SK-N-DZ (cell line): Measurements from ENCODE around the gene TOP2B.

Experiments
- DNase-seq: peaks from one replicate; pipeline ENCODE4 v3.0.0-alpha.2; 2015; ENCODE audit warnings: low spot score

Gene TOP2B

DNA sequence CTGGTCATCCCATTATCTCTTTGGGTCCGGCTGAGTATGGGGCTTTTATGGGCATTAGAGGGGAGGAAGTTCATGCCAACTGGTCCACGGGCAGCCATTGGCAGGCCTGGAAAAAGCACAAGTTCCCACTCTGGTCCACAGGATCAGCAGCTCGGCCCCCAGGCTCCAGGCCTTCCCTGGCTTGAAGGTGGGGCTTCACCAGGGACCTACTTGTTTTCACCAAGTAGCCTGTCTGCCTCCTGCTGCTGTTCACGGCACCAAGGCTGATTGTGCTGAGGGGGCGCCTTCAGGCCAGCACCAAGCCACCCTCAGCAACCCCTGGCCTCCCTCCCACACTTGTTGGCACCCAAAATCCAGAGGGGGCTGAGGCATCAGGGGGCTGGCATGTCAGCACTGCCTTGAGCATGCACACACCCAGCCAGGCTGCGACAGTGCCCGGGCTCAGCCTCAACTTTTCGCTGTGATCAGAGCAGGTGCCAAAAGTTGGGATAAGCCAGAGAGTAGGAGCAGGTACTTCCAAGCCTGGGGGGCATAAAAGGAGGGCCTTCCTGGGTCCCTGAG lies 9.1 kb upstream of the TOP2B start:
- no peak for DNase-seq

DNA sequence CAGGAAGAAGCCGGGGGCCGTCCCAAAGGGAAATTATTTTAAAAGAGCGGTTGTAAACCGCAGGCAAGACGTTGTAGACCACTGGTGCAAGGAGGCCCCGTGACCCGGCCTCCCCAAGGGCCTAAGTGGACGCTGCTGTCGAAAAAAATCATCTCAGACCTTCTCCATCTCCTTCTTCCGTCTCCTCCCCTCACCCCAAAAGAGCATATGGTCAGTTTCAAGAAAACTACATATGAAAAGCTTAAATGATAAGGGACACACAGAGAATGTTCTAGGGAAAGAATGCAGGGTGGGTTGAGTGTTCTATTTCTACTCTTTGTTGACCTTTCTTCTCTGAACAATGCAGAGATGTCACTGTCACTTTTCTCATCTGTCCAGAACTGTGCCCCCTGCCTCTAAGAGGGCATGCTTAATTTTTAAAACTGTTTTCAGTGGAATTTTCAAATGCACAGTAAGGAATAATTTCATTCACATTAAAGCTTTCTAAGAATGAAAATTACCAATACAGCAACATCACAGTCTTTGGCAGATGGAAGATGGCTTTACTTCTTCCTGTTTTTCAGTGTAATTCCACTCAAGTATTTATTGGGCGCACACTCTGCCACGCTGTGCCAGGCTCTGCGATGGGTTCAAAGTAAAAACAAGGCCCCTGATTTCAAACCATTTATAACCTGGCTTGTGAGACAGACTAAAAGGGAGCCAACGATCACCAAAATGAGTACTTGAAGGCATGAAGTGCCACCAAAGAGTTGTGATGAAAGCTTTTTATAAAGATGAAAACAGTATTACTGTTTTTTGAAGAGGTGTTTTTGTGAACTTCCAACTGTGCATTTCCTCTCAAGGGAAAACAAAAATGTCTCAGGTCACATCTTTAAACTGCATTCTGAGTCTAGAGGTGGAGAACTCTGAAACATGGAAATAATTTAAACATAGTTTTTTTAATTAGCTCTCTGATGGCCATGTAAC lies 891 bp upstream of the TOP2B start:
- DNase-seq, result no peak

DNA sequence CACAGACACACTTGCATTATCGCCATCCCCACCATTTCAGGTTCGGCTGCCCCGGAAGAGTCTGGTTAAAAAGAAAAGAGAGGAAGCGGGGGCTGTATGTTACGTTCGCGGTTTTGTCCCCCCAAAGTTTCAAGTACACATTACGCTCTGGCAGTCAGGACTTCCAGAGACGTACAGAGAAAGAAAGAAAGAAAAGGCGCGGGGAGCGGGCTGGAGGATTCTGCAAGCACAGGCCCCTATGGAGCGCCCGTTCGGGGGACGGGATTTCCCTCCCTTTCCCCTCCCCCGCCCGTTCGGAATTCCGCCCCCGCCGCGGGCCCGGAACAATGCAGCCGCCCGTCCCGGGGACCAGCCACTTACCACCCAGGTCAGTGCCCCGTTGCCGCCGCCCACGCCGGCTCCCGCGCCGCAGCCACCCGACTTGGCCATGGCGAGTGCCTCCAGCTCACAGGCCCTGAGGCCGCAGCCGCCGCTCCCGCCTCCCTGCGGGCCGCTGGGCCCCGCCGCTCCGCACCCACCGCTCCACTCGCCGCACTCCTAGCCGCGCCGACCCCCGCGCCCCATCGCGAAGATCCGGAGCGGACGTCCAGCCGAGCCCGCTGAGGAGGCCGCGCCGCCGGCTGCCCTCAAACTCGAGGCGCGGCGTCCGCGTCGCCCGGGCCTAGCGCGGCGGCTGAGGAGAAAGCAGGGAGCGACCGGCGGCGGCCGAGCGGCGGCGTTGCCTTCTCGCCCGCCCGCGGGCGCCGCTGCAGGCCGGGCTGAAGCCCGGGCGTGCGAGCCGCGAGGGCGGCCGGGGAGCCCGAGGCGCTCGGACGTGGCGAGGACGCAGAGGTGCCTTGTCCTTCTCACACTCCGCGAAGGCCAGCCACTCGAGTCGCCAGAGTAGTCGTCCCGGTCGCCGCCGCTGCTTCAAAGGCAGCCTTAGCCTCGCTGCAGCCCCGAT lies 567 bp downstream of the TOP2B start:
- DNase-seq, result peak; percentile 51

DNA sequence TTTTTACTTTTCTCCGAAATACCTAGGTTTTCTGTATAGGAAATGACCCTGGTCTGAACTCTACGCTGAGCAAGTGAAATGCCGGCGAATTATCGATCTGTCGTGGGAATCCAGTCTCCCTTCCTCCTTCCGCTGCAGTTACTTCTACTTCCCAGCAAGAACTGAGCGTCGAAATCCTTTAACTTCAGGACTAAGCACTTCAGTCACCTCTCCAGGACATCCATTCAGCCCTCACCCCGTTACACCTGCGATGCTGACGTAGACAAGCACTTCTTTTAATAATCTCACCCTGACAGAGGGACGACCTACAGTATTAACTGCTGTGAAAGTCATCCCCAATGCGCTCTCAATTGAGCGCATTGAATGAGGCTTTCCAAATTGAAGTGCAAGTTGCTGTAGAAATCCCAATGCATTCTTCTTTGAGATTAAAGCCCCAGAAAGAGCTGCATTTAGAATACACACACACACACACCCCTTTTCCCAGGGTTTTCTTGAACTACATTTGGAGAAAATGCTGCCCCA lies 1.3 kb downstream of the TOP2B start:
- DNase-seq, result peak; percentile 53

DNA sequence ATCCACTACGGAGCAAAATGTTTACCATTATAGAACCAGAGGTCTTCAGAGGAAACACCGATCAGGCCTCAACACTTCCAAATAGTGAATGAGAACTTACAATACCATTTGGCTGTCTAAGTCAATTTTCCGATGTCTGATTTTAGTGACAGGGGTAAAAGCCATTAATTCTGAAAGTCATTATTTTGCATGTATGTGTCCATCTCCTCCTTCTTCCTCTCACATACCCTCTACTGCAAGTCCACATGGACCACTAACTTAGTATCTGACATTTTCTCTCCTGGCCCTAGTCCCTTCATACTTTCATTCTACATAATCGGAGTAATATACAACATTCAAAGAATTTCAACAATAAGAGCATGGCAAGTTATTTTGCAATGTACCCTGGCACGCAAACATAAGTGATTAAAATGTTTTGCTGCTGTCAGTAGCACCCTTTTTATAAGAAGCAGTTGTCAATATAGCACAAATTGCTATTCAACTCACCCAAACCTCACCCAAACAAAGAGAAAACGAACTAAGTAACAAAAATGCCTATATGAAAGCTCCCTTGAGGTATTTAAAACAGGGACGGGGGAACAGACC lies 1.9 kb downstream of the TOP2B start:
- no peak for DNase-seq

DNA sequence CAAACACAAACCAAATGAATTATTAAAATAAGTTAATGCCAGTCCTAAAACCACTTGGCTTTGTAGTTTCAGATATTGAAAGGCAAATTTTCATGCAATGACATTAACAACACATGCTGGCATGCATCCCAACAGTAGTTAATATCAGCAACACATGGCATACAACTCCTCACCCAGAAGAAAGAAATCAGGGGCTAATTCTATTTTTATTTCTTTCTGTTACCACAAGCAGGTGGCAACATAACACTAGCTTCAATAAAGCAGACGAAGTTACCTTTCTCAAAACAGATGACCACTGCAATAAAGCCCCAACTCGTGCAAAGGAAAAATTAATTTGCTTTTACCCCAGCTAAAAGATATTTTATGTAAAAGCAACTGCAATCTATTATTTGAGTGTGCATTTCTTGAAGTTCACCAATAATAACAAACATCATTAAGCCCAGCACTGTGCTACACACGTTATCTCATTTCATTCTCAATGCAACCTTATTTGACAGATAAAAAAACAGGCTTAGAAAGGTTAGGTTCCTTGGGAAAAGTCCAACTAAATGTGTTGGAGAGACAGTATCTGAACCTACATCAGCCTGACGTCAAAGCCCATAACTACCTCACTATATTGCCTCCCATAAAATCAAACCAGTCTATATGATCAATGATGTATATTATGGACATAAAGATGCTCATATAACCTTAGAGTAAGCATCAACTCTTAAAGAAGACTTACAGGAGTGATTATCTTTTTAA lies 2.8 kb downstream of the TOP2B start:
- DNase-seq, result no peak

DNA sequence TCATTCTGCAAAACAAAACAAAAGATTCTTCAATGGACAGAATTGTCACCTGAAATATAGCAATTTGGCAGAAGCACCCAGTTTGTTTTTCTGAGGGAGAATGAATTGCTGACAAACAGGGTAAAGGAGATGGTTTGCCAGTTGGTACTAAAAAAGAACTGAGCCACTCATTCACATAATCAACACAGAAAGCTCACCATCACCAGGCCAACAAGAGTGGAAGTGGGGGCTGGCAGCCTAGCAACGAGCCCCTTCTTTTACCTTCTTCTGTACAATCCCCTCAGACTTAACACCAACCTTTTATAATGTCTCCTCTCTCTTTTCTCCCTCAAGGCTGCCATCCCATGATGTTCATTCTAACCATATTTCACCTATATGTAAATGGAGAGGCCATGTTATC lies 5.9 kb downstream of the TOP2B start:
- DNase-seq, result no peak

DNA sequence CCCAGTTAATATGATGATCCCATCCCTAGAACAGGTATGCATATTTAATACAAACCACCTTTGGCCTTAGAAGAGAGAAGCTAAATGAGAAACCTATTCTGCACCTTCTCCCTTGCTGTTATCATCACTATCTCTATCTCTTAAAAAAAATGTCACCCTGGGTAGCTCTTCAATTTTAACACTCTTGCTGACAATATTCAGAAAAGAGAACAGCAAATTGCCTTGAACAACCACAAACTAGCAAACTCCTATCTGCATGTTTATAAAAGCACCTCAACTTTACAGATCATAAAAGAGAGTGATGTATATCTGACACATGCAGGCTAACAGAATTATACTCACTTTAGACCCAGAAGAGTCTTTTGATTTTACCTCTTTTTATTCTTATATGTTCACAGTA lies 7.4 kb downstream of the TOP2B start:
- no peak for DNase-seq

DNA sequence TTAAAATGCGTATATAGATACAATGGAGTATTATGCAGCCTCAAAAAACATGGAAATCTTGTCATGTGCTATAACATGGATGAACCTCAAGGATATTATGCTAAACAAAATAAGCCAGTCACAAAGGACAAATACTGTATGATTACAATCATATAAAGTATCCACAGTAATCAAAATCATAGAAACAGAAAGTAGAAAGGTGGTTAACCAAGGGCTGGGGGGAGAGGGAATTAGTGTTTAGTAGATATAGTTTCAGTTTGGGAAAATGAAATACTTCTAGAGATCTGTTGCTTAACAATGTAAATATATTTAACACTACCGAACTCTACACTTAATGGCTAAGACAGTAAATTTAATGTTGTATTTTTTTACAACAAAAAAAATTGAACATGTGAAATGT lies 9.0 kb downstream of the TOP2B start:
- DNase-seq, result no peak

DNA sequence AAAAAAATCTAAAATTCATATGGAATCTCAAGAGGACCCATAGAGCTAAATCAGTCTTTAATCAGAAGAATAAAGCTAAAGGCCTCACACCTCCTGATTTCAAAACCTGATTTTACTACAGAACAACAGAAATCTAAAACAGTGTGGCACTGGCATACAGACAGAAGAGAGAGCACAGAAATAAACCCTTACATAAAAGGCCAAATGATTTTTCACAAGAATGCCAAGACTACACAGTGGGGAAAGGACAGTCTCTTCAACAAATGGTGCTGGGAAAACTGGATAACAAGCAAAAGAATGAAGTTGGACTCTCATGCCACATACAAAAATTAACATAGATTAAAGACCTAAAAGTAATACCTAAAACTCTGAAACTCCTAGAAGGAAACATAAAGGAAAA lies 10.1 kb downstream of the TOP2B start:
- no peak for DNase-seq

DNA sequence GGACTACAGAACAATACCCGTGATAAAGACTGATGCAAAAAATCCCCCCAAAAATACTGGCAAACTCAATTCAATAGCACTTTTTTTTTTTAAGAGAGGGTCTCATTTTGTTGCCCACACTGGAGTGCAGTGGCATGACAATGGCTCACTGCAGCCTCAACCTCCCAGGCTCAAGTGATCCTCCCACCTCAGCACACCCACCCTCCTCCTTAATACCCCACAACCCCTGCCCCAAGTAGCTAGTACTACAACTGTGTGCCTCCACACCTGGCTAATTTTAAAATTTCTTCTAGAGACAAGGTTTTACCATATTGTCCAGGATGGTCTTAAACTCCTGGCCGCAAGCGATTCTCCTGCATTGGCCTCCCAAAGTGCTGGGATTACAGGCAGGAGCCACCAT lies 11.4 kb downstream of the TOP2B start:
- no peak for DNase-seq

DNA sequence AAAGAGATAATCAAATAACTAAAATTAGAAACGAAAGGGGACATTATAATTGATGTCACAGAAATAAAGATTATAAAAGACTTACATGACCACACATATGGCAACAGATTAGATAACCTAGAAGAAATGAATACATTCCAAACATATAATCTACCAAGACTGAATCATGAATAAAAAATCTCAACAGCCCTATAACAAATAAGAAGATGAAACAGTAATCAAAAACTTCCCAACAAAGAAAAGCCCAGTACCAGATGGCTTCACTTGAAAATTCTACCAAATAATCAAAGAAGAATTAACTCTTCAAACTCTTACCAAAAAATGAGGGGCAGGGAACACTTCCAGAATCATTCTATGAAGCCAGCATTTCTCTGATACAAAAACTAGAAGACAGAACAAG lies 11.8 kb downstream of the TOP2B start:
- DNase-seq, result no peak

DNA sequence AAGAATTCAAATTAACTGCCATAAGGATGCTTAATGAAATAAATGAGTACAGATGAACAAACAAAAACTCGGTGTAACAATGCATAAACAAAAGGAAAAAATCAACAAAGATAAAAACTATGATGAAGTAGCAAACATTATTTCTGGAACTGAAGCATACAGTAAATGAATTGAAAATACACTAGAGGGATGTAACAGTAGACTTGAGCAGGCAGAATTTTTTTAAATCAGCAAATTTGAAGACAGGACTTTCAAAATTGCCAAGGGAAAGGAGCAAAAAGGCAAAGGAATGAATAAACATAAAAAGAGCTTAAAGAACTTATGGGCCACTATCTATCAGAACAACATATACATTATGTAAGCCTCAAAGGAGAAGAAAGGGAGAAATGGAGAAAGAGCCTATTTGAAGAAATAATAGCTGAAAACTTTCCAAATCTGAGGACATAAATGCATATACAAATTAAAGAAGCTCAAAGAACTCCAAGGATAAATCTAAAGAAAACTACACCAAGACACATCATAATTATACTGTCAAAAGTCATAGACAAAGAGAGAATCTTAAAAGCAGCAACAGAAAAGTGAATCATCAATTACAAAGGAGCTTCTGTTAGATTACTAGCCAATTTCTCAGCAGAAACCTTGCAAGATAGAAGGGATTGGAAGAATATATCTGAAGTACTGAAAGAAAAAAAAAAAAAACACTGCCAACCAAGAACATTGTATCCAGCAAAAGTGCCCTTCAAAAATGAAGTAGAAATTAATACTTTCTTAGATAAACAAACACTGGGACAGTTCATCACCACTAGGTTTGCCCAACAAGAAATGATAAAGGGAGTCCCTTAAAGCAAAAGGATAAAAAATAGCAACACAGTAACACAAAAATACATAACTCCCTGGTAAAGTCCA lies 15.5 kb downstream of the TOP2B start:
- no peak for DNase-seq

DNA sequence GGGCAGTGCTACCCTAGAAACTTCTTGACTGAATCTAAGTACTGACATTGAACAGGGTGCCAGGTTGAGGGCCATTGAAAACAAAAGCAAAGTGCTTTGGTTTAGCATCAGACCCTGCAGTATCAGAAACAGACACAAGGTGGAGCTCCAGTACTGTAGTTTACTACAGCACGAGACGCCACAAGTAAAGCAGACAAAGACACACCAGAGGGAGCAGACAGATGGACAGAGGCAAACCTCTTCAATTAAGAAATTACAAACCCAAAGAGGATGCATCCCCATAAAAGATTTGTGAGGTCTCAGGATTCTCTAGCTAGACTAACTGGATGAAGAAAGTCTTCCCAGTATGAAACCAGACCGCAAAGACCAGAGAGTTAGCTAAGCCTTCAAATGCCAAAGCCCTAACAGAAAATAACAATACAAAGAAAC lies 16.6 kb downstream of the TOP2B start:
- peak; percentile 86 for DNase-seq

DNA sequence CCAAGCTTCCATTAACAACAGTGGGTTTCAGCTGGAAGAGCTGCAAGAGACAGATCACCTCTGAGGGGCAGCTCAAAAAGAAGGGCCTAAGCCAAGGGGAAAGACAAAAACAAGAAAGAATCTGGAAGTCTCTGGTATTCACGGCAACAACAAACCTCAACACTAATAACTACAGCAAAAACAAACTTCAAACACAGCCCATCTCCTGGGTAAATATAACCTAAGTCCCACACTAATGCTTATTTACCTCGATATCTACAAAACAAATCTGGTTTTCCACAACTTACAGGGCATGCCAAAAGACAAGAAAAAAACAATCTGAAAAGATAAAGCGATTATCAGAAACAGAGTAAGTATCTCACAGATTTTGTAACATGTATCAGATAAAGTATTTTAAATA lies 29.7 kb downstream of the TOP2B start:
- DNase-seq, result no peak

DNA sequence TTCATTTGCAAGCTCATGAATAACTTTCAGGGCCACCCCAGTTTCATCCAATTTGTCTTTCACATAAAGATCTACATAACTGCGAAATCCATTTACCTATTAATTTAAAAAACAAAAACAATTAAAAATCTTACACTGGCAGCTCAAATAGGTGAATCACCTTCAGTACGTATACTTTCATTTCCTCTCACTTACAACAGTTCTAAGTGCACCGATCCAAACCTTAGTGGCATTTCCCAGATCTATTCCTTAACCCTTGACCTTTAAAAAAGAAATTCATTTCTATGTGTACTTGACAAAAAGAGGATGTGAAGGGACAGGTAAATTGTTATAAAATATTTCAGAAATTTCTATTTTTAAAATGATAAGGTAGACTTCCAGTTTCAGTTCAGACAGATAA lies 30.8 kb downstream of the TOP2B start:
- no peak for DNase-seq

DNA sequence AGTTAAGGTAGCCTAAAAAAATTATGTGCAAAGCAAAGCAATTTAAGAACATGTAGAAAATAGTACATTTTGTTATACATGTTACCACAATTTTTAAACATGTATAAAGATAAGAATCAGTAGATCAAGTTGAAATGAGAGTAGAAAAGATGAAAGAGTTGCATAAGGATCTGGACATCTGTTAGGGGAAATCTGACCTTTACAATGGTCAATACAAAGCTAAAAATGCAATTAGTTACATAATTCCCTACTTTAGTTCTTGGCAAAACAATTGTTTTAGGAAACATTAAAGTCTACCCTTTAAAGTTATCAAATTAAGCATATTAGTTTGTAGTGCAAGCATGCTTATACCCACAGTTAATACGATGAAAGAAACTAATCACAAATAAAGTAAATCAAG lies 32.7 kb downstream of the TOP2B start:
- DNase-seq, result no peak

DNA sequence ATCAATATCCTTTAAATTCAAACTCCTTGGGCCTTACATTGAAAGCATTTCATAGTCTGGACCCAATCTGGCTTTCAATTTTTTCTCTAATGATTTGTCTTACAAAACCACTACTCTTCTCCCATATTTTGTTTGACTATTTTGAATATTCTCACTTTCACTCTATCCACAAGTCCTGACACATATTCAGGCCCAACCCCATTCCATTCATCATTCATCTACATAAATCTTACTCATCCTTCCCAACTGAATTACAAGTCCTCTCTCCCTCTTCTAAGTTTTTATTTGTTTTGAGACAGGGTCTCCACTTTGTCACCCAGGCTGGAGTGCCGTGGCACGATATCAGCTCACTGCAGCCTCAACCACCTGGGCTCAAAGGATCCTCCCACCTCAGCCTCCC lies 43.6 kb downstream of the TOP2B start:
- no peak for DNase-seq

DNA sequence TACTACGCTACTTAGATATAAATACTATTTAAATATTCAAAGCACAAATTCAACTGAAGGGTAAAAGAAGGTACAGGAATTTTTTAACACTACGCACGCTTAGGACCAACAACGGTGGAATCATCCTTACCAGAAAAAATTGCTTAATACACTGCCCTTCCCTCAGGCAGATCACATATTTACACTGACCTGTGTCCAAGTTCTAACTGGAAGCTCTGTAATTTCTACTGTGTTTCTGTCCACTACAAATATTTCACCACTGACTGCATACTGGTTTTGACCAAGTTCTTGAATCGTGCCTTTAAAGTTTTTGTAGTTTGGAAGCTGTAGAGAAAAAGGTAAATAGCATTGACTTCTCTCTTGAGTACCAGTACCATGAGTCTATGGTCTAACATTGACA lies 44.2 kb downstream of the TOP2B start:
- no peak for DNase-seq

DNA sequence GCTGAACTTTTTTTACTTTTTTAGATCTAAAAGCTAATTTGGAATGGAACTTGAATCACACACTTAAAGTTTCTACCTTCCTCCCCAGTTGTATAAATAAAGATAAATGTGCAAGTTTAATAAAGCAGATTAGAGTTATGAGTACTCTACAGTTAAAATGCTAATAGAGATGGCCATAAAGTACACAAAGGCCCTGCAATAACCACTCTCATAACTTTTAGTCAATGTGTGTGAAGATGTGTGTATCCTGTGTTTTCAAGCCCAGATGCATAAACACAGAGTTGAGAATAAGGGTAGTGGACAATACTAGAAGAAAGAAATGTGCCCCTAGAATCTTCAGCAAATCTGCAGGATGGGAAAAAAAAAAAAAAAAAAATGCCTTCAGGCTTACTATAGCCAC lies 45.3 kb downstream of the TOP2B start:
- no peak for DNase-seq
